DMS114 treated with DMSO at 0.1 percent for 48 hours (cell line): ENCODE results near the gene ADAMTS14.
"Not testable (repeated sequence)": the region's sequence is repeated elsewhere in the genome, so short reads cannot be mapped to it uniquely, and the experiment has no call there.

Experiments used
- DNase-seq: peaks from one replicate; lab custom pipeline; 2025; ENCODE audit not compliant: unreplicated experiment; lab: John Stamatoyannopoulos, UW

Gene ADAMTS14

DNA sequence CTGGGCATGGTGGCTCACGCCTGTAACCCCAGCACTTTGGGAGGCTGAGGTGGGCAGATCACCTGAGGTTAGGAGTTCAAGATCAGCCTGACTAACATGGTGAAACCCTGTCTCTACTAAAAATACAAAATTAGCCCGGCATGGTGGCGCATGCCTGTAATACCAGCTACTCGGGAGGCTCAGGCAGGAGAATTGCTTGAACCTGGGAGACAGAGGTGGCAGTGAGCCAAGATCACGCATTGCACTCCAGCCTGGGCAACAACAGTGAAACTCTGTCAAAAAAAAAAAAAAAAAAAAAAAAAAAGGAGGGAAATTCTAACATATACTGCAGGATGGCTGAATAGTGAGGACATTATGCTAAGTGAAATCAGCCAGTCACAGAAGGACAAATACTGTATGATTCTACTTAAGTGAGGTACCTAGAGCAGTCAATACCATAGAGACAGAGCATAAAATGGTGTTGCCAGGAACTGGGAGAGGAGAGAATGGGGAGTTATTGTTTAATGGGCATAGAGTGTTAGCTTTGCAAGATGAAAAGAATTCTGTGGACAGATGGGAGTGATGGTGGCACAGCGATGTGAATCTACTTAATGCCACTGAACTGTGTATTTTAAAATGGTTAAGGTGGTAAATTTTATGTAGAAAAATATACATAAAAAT is 95.8 kb downstream of the ADAMTS14 start:
- not testable (repeated sequence) for DNase-seq

GRCh38 chr10:70769121-70769520 is 96.8 kb downstream of the ADAMTS14 start:
- no peak for DNase-seq

- DNase-seq, result no peak
Observed at GRCh38 chr10:70770001-70770400, 97.7 kb downstream of the ADAMTS14 start.

GRCh38 chr10:70770516-70770915 is 98.2 kb downstream of the ADAMTS14 start:
- not testable (repeated sequence) for DNase-seq

- DNase-seq, result no peak
Observed at GRCh38 chr10:70771311-70772194, 99.2 kb downstream of the ADAMTS14 start.

DNA sequence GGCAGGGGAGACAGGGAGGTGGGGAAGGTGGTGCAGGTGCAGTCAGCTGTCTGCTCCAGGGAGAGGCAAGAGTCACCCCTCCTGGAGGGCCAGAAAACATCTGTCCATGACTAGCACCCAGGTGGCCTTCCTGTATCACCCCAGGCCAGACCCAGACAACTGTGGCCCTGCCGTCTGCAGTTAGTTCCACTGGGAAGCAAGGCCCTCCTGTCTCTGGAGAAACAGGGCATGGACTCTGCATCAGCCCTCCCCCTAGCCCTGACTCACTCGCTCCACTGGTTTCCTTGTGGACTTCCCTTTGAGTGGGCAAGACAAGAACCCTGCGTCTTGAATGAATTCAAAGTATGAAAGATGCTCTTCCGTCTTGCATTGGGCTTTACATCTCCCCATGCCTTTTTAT is 100.3 kb downstream of the ADAMTS14 start:
- DNase-seq, result no peak

GRCh38 chr10:70773461-70773860 is 101.2 kb downstream of the ADAMTS14 start:
- DNase-seq, result no peak

DNA sequence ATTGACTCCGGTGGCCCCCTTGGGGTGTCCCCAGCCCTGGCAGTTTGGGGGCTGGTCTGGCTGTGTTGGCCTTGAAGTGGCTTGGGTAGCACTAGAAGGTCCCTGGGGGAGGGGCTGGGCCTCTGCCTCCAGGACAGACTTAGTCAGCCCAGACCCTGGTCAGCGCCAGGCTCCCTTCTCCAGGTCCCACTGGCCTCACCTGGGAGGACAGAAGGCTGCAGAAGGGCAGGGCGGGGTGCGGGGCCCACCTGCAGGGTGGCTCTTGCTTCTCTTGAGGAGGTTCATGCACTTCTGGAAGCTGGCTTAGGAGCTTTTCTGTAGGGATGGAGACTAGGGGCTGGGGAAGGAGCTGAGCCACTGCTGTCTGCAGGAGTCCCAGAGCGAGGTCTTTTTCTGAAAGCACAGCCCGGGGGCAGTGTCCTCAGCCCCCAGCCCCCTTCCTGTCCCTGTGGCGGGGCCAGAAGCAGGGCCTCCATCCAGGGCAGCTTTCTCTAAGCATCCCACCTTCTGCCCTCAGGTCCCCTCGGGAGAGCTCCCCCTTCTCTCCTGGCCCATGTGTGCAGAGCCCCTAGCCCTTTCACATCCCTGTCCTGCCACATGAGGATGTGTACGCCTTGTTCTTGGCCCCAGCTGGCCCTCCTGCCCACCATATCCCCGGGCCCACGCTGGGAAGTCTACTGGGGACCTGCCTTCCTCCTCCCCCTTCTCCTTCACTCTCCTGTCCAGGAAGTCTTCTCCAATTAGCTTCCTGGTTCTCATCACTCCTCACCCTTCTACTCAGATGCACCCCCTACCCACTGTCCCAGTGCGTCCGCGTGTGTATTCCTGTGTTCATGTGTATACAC is 101.9 kb downstream of the ADAMTS14 start:
- no peak for DNase-seq

DNA sequence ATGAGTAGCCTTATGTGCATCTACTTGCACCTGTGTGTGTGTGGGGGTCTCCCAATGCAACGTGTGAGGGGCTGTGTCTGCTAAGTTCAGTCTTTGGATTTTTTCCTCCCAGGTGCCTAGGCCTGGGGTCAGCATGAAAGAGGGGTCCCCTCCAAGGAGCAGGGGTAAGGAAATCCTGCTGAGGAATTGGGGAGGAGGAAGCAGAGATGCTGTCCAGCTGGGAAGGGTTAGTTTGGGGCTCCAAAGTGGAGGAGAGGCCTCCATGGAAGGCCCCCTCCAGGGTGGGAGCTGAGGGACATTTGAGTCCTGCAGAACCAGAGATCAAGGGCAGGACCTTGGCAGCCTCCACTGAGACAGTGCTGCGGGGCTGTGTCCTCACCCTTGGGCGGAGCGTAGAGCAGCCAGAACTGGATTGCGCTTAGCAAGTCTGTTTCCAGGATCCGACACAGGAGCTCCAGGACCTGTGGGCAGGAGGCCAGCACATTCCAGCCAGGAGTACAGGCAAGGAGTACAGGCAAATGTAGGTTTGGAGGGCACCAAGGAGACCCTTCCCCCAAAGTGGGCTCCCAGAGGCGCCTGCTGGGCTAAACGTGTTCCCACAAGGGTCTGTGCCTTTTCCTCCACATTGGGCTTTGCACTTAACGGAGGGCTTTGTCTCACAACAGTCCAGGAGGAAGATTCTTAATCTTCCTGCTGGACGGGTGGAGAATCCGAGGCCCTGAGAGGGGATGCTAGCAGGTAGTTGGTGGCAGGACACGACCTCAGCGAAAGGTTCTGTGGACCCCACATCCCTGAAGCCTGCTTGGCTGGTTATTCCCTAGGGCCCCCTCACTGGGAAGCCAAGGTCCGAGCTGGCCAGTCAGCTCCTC is 102.7 kb downstream of the ADAMTS14 start:
- no peak for DNase-seq

DNA sequence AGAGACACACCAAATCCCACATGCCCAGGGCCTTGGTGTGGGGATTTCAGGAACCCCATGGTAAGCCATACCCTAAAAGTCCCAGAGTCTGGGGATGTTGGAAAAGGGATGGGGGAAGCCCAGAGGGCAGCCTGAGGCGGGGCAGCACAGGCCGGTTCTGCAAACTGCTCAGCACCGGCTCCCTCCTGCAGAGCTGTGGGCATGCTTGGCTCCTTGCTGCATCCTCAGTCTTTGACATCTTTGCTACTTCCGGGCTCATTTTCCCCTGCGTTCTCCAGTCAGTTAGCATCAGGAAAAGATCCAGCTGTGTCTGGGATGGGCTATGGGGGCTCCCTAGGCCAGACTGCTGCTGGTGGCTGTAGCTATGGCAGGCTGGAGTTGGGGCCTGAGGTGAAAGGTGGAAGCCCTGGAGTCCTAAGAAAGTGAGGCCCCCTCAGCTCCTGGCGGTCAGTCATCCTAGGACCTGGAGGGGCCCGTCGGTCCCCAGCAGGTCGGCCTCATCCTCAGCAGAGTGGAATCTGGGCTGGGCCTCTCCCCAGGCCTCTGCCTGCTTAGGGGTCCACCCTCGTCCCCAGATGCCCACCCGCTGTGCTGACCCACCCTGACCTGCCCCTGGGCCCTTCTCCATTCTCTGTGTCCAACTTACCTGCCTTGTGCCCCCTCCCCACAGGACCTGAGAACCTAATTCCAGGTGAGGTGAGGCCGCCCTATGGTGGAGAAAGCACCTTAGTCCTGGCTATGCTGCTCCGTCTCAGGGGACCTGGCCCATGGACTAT is 103.6 kb downstream of the ADAMTS14 start:
- DNase-seq, result no peak

DNA sequence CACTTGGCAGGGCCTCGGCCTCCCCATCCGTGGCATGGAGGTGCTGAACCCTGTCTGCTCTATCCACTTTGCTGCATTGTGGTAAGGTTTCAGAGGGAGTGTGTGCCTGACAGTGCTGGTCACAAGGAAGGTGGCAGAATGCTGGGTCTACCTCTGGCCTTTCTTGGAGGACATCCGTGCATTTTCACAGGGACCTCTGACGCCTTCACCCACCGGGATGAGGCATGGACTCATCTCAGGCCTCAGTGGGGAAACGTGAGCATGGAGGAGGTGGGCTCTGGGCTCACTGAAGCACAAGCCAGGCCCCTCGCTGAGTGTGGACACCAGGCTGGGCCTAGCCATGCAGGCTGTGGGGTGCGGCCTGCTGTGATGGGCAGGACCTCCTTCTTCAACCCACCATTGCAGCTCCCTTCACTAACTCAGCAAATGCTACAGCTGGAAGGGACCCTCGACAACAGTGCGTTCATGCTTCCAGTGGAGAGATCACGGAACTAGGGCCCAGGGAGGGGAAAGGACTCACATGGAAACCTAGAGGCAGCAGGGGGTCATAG is 104.2 kb downstream of the ADAMTS14 start:
- DNase-seq, result no peak

- no peak for DNase-seq
Observed at GRCh38 chr10:70777063-70777875, 105.0 kb downstream of the ADAMTS14 start.

- DNase-seq, result no peak
Observed at GRCh38 chr10:70778267-70778924, 106.1 kb downstream of the ADAMTS14 start.

DNA sequence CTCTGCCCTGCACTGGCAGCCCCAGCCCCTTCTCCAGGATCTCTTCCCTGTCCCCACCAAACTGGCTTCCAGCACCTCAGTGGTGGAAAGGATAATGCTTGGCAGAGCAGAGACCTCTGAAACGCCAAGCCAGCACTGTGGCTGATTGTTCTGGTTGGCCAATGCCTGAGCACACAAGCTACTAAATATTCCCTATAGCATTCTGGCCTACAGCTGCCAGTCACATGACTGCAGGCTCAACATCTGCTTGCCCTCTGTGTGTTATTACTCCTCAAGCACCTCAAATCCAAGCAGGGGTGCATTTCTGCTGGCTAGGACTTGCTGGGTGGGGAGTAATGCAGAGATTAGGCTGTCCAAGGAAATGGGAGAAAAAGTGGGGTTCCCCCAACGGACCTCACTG is 106.8 kb downstream of the ADAMTS14 start:
- no peak for DNase-seq

DNA sequence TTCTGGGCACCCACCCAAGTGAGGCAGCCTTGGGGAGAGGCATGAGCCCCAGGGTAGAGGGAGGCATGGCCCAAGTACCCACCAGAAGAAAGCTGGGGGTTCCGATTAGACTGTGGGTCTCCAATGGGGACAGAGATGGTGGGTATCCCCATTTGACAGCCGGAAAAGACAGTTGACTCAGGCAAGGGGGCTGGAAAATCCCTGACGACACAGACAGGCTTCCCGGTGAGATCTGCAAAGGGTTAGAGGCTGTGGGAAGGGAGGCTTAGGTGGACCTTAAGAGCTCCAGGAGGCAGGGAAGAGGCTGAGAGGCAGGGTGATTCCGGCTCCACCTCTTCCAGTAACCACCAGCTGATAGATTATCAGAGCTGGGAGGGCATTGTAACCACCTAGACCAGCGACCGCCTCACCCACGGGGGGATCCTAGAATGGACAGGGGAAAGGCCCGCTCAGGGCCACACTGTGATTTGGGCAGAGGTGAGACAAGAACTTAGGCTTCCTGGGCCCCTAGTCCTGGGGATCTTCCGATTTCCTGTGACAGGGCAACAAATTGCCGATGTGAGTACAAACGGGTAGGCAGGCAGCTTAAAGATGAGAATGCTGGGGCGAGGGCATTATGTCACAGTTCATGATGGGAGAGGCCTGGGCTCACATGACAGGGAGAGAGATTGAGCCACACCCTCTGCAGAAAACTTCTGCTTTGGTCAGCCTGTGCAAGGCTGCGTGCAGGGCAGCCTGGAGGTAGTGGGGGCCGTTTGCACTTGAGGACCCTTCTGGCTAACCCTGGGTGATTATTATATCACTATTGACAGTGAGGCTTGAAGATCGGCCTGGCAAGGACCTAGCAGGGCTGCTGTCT is 107.4 kb downstream of the ADAMTS14 start:
- no peak for DNase-seq

DNA sequence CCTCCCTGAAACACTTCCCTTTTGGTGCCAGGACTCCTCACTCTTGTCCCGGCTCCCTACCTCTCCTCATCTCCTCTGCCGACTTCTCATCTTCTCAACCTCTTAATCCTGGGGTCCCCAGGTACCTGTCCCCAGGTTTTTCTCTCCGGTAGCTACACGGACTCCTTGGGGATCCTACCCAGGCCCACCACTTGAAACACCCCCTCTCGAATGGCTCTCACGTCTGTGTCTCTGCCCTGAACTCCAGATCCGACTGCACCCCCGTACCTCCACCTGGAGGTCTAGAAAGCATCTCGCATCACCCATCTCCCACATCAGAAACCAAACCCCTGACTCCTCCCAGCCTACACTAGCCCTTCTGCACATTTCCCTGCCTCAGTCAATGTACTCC is 108.1 kb downstream of the ADAMTS14 start:
- DNase-seq, result no peak

GRCh38 chr10:70780772-70781171 is 108.5 kb downstream of the ADAMTS14 start:
- no peak for DNase-seq
